ENCODE measurements around the gene CMYA5. TPM values are rescaled to one million over a fixed set of nuclear protein-coding genes. Genes with fewer than 3 reads are reported as not detected.

The CMYA5 gene
- total RNA-seq, 4 donors from 2014 or later = 0.37 to 6.0 (median 3.2) TPM

GRCh38 chr5:79816014-79816413 is 126.4 kb downstream of the CMYA5 start:
- Histone ChIP-seq H3K36me3 (no peaks in the 10 kb centered on the region), H3K4me1 (no peaks in the 10 kb centered on the region), H3K9me3 (no peaks in the 10 kb centered on the region), H3K27me3 (no peaks in the 10 kb centered on the region), H3K27ac (no peak overlapping the region), H3K4me3 (no peak overlapping the region)
- 20 to 84% methylated on average over 1 to 2 of the region's 2 CpGs for WGBS, 2 donors (ENCODE audit: low coverage in 1 of 2)
- no peak for DNase-seq
- no peak for TF ChIP-seq EP300 (IDR thresholded peaks at IDR 0.05; ENCODE audit: low read depth)
- in situ Hi-C loops (cut with MboI; ENCODE audit: low pct_ligation_motif_present in 1 of 4, low pct_unique_long_range_greater_than_20kb in 1 of 4, low sequenced_read_pairs in 3 of 4) (no loop called here), intact Hi-C loops (cut with DNase I; ENCODE audit: low total_unique reads) (no loop called here)

GRCh38 chr5:79820648-79821047 is 131.0 kb downstream of the CMYA5 start:
- Histone ChIP-seq H3K4me1 (no peaks in the 10 kb centered on the region), H3K27me3 (no peaks in the 10 kb centered on the region), H3K36me3 (no peaks in the 10 kb centered on the region), H3K9me3 (no peaks in the 10 kb centered on the region), H3K4me3 (no peak overlapping the region), H3K27ac (no peak overlapping the region)
- intact Hi-C loops (cut with DNase I; ENCODE audit: low total_unique reads) (no loop called here), in situ Hi-C loops (cut with MboI; ENCODE audit: low pct_ligation_motif_present in 1 of 4, low pct_unique_long_range_greater_than_20kb in 1 of 4, low sequenced_read_pairs in 3 of 4) (no loop called here)
- no peak for TF ChIP-seq POLR2AphosphoS5 (IDR thresholded peaks at IDR 0.05)
- no peak for TF ChIP-seq CTCF (IDR thresholded peaks at IDR 0.05)
- no peak for TF ChIP-seq POLR2A (IDR thresholded peaks at IDR 0.05)
- TF ChIP-seq EP300 (IDR thresholded peaks at IDR 0.05; ENCODE audit: low read depth) = no peak
- DNase-seq = no peak
- 82 to 92% methylated on average over 5 of the region's 5 CpGs for WGBS, 2 donors (ENCODE audit: low coverage in 1 of 2)

- intact Hi-C loops (cut with DNase I; ENCODE audit: low total_unique reads) (no loop called here), in situ Hi-C loops (cut with MboI; ENCODE audit: low pct_ligation_motif_present in 1 of 4, low pct_unique_long_range_greater_than_20kb in 1 of 4, low sequenced_read_pairs in 3 of 4) (no loop called here)
- no peaks in the 10 kb centered on the region for H3K4me1 ChIP-seq
- no peak overlapping the region for H3K4me3 ChIP-seq
- no peak for TF ChIP-seq POLR2AphosphoS5 (IDR thresholded peaks at IDR 0.05)
- DNase-seq = no peak
- H3K27ac ChIP-seq = no peak overlapping the region
- H3K27me3 ChIP-seq = no peaks in the 10 kb centered on the region
- no peaks in the 10 kb centered on the region for H3K36me3 ChIP-seq
- H3K9me3 ChIP-seq = no peaks in the 10 kb centered on the region
- 43 to 71% methylated on average over 2 of the region's 2 CpGs for WGBS, 2 donors (ENCODE audit: low coverage in 1 of 2)
Measured at GRCh38 chr5:79824444-79824843, 134.8 kb downstream of the CMYA5 start.

GRCh38 chr5:79825802-79826201 is 136.2 kb downstream of the CMYA5 start:
- Histone ChIP-seq H3K36me3 (no peaks in the 10 kb centered on the region), H3K4me1 (no peaks in the 10 kb centered on the region), H3K9me3 (no peaks in the 10 kb centered on the region), H3K27ac (no peak overlapping the region), H3K4me3 (no peak overlapping the region), H3K27me3 (no peaks in the 10 kb centered on the region)
- 61% methylated on average over 1 of the region's 1 CpG; no CpG with 5 or more reads in 1 of the 2 donors for WGBS, 2 donors (ENCODE audit: low coverage in 1 of 2)
- TF ChIP-seq CTCF (IDR thresholded peaks at IDR 0.05) (no peak), POLR2AphosphoS5 (IDR thresholded peaks at IDR 0.05) (no peak), POLR2A (IDR thresholded peaks at IDR 0.05) (no peak), EP300 (IDR thresholded peaks at IDR 0.05; ENCODE audit: low read depth) (no peak)
- DNase-seq = no peak
- in situ Hi-C loops (cut with MboI; ENCODE audit: low pct_ligation_motif_present in 1 of 4, low pct_unique_long_range_greater_than_20kb in 1 of 4, low sequenced_read_pairs in 3 of 4) (no loop called here), intact Hi-C loops (cut with DNase I; ENCODE audit: low total_unique reads) (no loop called here)

- no peak for DNase-seq
- TF ChIP-seq POLR2A (IDR thresholded peaks at IDR 0.05) (no peak), POLR2AphosphoS5 (IDR thresholded peaks at IDR 0.05) (no peak), EP300 (IDR thresholded peaks at IDR 0.05; ENCODE audit: low read depth) (no peak), CTCF (IDR thresholded peaks at IDR 0.05) (no peak)
- 87 to 90% methylated on average over 2 of the region's 2 CpGs for WGBS, 2 donors (ENCODE audit: low coverage in 1 of 2)
Measured at GRCh38 chr5:79827159-79827629, 137.6 kb downstream of the CMYA5 start.

More at GRCh38 chr5:79827159-79827629, 137.6 kb downstream of the CMYA5 start:
- Histone ChIP-seq H3K27ac (no peak overlapping the region), H3K4me1 (no peaks in the 10 kb centered on the region), H3K4me3 (no peak overlapping the region), H3K9me3 (no peaks in the 10 kb centered on the region), H3K36me3 (no peaks in the 10 kb centered on the region), H3K27me3 (no peaks in the 10 kb centered on the region)
- in situ Hi-C loops (cut with MboI; ENCODE audit: low pct_ligation_motif_present in 1 of 4, low pct_unique_long_range_greater_than_20kb in 1 of 4, low sequenced_read_pairs in 3 of 4) (no loop called here), intact Hi-C loops (cut with DNase I; ENCODE audit: low total_unique reads) (no loop called here)
